GM23338 (cell line): ENCODE measurements around the gene CRADD.
A peak's percentile ranks its signal among the peaks of the same experiment; 100 is the strongest.

Experiments used
- CREB1 ChIP-seq: fragments of 250-450 bp; sonication (Bioruptor Pico); IDR thresholded peaks from 2 replicates; pipeline ENCODE4 v1.5.0; 2020; ENCODE audit warnings: low read depth, mild to moderate bottlenecking, moderate library complexity
- CTCF ChIP-seq, 2 experiments: fragments of 200-600 bp in 1 of 2; sonication (generic) in 1 of 2; conservative IDR thresholded peaks; 2 replicates each; pipeline versions ENCODE4 v1.5.1 to v1.6.1; 2016 to 2017; ENCODE audit warnings: antibody characterized with exemption in 2 of 2, low read depth in 2 of 2, mild to moderate bottlenecking in 2 of 2, moderate library complexity in 1 of 2
- EZH2 ChIP-seq: fragments of 200-600 bp; sonication (generic); IDR thresholded peaks from one replicate; pipeline ENCODE4 v1.8.0; 2017; ENCODE audit warnings: antibody characterized with exemption, mild to moderate bottlenecking, low read depth; ENCODE audit not compliant: unreplicated experiment
- EZH2phosphoT487 ChIP-seq: fragments of 200-600 bp; sonication (generic); IDR thresholded peaks from one replicate; pipeline ENCODE4 v1.8.1; 2018; ENCODE audit warnings: antibody characterized with exemption; ENCODE audit not compliant: unreplicated experiment
- JUNB ChIP-seq: IDR thresholded peaks from one replicate; pipeline ENCODE4 v1.6.1; 2016; ENCODE audit warnings: antibody characterized with exemption; ENCODE audit not compliant: unreplicated experiment
- POLR2AphosphoS5 ChIP-seq: IDR thresholded peaks from 2 replicates; pipeline ENCODE4 v1.6.1; 2016; ENCODE audit warnings: antibody characterized with exemption, low read depth
- ZNF114 ChIP-seq: fragments of 250-450 bp; sonication (Bioruptor Pico); IDR thresholded peaks from 2 replicates; pipeline ENCODE4 v1.5.0; 2020; ENCODE audit warnings: mild to moderate bottlenecking, moderate library complexity
- TF ChIP-seq, protein P1 (sequence below): IDR thresholded peaks from one replicate; pipeline ENCODE4 v1.6.1; 2018; ENCODE audit warnings: antibody characterized with exemption; ENCODE audit not compliant: unreplicated experiment
- TF ChIP-seq, protein P2 (sequence below): IDR thresholded peaks from 2 replicates; pipeline ENCODE4 v1.6.1; 2016; ENCODE audit warnings: antibody characterized with exemption

DNA sequence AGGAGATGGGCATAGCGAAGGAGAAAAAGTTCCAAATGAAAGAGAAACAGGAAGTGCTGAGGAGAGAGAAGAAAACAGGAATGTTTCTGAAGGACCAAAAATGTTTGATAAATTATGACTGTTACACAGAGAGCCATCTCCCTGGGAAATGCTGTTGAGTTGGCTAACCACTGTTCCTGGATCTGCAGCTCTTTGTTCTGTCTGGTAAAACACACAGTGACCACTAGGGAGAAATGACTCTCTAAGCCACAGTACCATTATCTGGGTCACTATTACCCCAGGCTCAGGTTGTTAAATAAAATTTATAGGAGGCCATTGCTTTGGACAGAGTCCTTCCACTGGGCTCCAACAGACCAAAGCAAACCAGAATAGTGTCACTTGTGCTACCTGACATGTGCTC, 219.3 kb downstream of the CRADD start:
- TF ChIP-seq CTCF (conservative IDR thresholded peaks at IDR 0.05; ENCODE audit: low read depth in 2 of 2) (peak; percentile 22 to 37; a peak in 3 of 4 replicates), POLR2AphosphoS5 (no peak), EZH2phosphoT487 (no peak), EZH2 (no peak), CREB1 (CRISPR knock-in tag) (no peak), ZNF114 (CRISPR knock-in tag) (no peak), JUNB (no peak)
- TF ChIP-seq, protein P1, sequence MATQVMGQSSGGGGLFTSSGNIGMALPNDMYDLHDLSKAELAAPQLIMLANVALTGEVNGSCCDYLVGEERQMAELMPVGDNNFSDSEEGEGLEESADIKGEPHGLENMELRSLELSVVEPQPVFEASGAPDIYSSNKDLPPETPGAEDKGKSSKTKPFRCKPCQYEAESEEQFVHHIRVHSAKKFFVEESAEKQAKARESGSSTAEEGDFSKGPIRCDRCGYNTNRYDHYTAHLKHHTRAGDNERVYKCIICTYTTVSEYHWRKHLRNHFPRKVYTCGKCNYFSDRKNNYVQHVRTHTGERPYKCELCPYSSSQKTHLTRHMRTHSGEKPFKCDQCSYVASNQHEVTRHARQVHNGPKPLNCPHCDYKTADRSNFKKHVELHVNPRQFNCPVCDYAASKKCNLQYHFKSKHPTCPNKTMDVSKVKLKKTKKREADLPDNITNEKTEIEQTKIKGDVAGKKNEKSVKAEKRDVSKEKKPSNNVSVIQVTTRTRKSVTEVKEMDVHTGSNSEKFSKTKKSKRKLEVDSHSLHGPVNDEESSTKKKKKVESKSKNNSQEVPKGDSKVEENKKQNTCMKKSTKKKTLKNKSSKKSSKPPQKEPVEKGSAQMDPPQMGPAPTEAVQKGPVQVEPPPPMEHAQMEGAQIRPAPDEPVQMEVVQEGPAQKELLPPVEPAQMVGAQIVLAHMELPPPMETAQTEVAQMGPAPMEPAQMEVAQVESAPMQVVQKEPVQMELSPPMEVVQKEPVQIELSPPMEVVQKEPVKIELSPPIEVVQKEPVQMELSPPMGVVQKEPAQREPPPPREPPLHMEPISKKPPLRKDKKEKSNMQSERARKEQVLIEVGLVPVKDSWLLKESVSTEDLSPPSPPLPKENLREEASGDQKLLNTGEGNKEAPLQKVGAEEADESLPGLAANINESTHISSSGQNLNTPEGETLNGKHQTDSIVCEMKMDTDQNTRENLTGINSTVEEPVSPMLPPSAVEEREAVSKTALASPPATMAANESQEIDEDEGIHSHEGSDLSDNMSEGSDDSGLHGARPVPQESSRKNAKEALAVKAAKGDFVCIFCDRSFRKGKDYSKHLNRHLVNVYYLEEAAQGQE, result no peak
- TF ChIP-seq, protein P2, sequence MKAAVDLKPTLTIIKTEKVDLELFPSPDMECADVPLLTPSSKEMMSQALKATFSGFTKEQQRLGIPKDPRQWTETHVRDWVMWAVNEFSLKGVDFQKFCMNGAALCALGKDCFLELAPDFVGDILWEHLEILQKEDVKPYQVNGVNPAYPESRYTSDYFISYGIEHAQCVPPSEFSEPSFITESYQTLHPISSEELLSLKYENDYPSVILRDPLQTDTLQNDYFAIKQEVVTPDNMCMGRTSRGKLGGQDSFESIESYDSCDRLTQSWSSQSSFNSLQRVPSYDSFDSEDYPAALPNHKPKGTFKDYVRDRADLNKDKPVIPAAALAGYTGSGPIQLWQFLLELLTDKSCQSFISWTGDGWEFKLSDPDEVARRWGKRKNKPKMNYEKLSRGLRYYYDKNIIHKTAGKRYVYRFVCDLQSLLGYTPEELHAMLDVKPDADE, result no peak
